ENCODE data around the gene AGBL1. TPM values are rescaled to one million over a fixed set of nuclear protein-coding genes. Genes with fewer than 3 reads are reported as not detected.
A peak's percentile ranks its signal among the peaks of the same experiment; 100 is the strongest.

Gene AGBL1
- total RNA-seq, 1 donor from 2014 or later: 0.07 TPM

- Mint-ChIP-seq H3K27ac (peak overlapping the region; percentile 82), H3K4me3 (peak overlapping the region; percentile 40), H3K27me3 (no peaks in the 10 kb centered on the region), H3K4me1 (ENCODE audit: unreplicated experiment) (peaks cover 15% of the 10 kb centered on the region), H3K36me3 (no peaks in the 10 kb centered on the region), H3K9me3 (peaks cover 8% of the 10 kb centered on the region)
- no peak for TF ChIP-seq CTCF (conservative IDR thresholded peaks at IDR 0.05)
- DNase-seq (ENCODE audit: extremely low spot score, unreplicated experiment): no peak
These were observed 476.3 kb downstream of the AGBL1 start for GRCh38 chr15:86555939-86556338.

GRCh38 chr15:86556396-86557017 lies 476.8 kb downstream of the AGBL1 start:
- TF ChIP-seq CTCF (conservative IDR thresholded peaks at IDR 0.05): no peak
- Mint-ChIP-seq H3K4me1 (ENCODE audit: unreplicated experiment) (peaks cover 15% of the 10 kb centered on the region), H3K9me3 (peaks cover 4% of the 10 kb centered on the region), H3K4me3 (no peak overlapping the region), H3K27me3 (no peaks in the 10 kb centered on the region), H3K36me3 (no peaks in the 10 kb centered on the region), H3K27ac (peak overlapping the region; percentile 82)
- no peak for DNase-seq (ENCODE audit: extremely low spot score, unreplicated experiment)

GRCh38 chr15:86557018-86557550 lies 477.4 kb downstream of the AGBL1 start:
- Mint-ChIP-seq H3K4me3 (no peak overlapping the region), H3K4me1 (ENCODE audit: unreplicated experiment) (peaks cover 15% of the 10 kb centered on the region), H3K36me3 (no peaks in the 10 kb centered on the region), H3K9me3 (no peaks in the 10 kb centered on the region), H3K27me3 (no peaks in the 10 kb centered on the region), H3K27ac (no peak overlapping the region)
- no peak for DNase-seq (ENCODE audit: extremely low spot score, unreplicated experiment)
- TF ChIP-seq CTCF (conservative IDR thresholded peaks at IDR 0.05): no peak

GRCh38 chr15:86558252-86558651 lies 478.6 kb downstream of the AGBL1 start:
- Mint-ChIP-seq H3K9me3 (no peaks in the 10 kb centered on the region), H3K27ac (no peak overlapping the region), H3K4me3 (no peak overlapping the region), H3K36me3 (no peaks in the 10 kb centered on the region), H3K27me3 (no peaks in the 10 kb centered on the region), H3K4me1 (ENCODE audit: unreplicated experiment) (peaks cover 15% of the 10 kb centered on the region)
- no peak for DNase-seq (ENCODE audit: extremely low spot score, unreplicated experiment)
- TF ChIP-seq CTCF (conservative IDR thresholded peaks at IDR 0.05): no peak

- no peak for DNase-seq (ENCODE audit: extremely low spot score, unreplicated experiment)
- TF ChIP-seq CTCF (conservative IDR thresholded peaks at IDR 0.05): no peak
- Mint-ChIP-seq H3K27me3 (no peaks in the 10 kb centered on the region), H3K36me3 (no peaks in the 10 kb centered on the region), H3K27ac (no peak overlapping the region), H3K9me3 (no peaks in the 10 kb centered on the region), H3K4me3 (no peak overlapping the region), H3K4me1 (ENCODE audit: unreplicated experiment) (peaks cover 15% of the 10 kb centered on the region)
These were observed 479.0 kb downstream of the AGBL1 start for GRCh38 chr15:86558686-86559085.

All from type B pancreatic cell (in vitro differentiated cells).